ENCODE results near the gene FAM9C. TPM values are rescaled to one million over a fixed set of nuclear protein-coding genes. Genes with fewer than 3 reads are reported as not detected.

The FAM9C gene
- total RNA-seq, 1 donor from 2014 or later = not detected

- H3K4me3 Mint-ChIP-seq = no peak overlapping the region
- TF ChIP-seq CTCF (conservative IDR thresholded peaks at IDR 0.05) = no peak
- no peak for DNase-seq (ENCODE audit: extremely low spot score, unreplicated experiment)
- H3K27ac Mint-ChIP-seq = no peak overlapping the region
- H3K36me3 Mint-ChIP-seq = no peaks in the 10 kb centered on the region
- no peaks in the 10 kb centered on the region for H3K9me3 Mint-ChIP-seq
- peaks cover 19% of the 10 kb centered on the region for H3K4me1 Mint-ChIP-seq (ENCODE audit: unreplicated experiment)
- H3K27me3 Mint-ChIP-seq = no peaks in the 10 kb centered on the region
Measured at GRCh38 chrX:12997906-12998687, 46.3 kb downstream of the FAM9C start.

GRCh38 chrX:12996934-12997435 is 47.4 kb downstream of the FAM9C start:
- Mint-ChIP-seq H3K9me3 (no peaks in the 10 kb centered on the region), H3K27ac (no peak overlapping the region), H3K4me1 (ENCODE audit: unreplicated experiment) (peaks cover 19% of the 10 kb centered on the region), H3K36me3 (no peaks in the 10 kb centered on the region), H3K27me3 (no peaks in the 10 kb centered on the region), H3K4me3 (no peak overlapping the region)
- DNase-seq (ENCODE audit: extremely low spot score, unreplicated experiment) = no peak
- TF ChIP-seq CTCF (conservative IDR thresholded peaks at IDR 0.05) = no peak

- no peaks in the 10 kb centered on the region for H3K9me3 Mint-ChIP-seq
- H3K36me3 Mint-ChIP-seq = no peaks in the 10 kb centered on the region
Measured at GRCh38 chrX:12994321-12994720, 50.1 kb downstream of the FAM9C start.

GRCh38 chrX:12993826-12994225 is 50.6 kb downstream of the FAM9C start:
- no peak overlapping the region for H3K4me3 Mint-ChIP-seq
- H3K4me1 Mint-ChIP-seq (ENCODE audit: unreplicated experiment) = peaks cover 14% of the 10 kb centered on the region
- H3K36me3 Mint-ChIP-seq = no peaks in the 10 kb centered on the region
- no peaks in the 10 kb centered on the region for H3K27me3 Mint-ChIP-seq
- no peak for DNase-seq (ENCODE audit: extremely low spot score, unreplicated experiment)
- H3K9me3 Mint-ChIP-seq = no peaks in the 10 kb centered on the region
- H3K27ac Mint-ChIP-seq = no peak overlapping the region
- TF ChIP-seq CTCF (conservative IDR thresholded peaks at IDR 0.05) = no peak

More at GRCh38 chrX:12994321-12994720, 50.1 kb downstream of the FAM9C start:
- Mint-ChIP-seq H3K4me3 (no peak overlapping the region), H3K27me3 (no peaks in the 10 kb centered on the region), H3K4me1 (ENCODE audit: unreplicated experiment) (peaks cover 11% of the 10 kb centered on the region), H3K27ac (no peak overlapping the region)
- TF ChIP-seq CTCF (conservative IDR thresholded peaks at IDR 0.05) = no peak
- no peak for DNase-seq (ENCODE audit: extremely low spot score, unreplicated experiment)

- TF ChIP-seq CTCF (conservative IDR thresholded peaks at IDR 0.05) = no peak
- no peaks in the 10 kb centered on the region for H3K27me3 Mint-ChIP-seq
- H3K4me1 Mint-ChIP-seq (ENCODE audit: unreplicated experiment) = peaks cover 4% of the 10 kb centered on the region
- H3K4me3 Mint-ChIP-seq = no peak overlapping the region
- no peaks in the 10 kb centered on the region for H3K9me3 Mint-ChIP-seq
- DNase-seq (ENCODE audit: extremely low spot score, unreplicated experiment) = no peak
- no peaks in the 10 kb centered on the region for H3K36me3 Mint-ChIP-seq
- no peak overlapping the region for H3K27ac Mint-ChIP-seq
Measured at GRCh38 chrX:12992544-12993118, 51.8 kb downstream of the FAM9C start.

Measured in type B pancreatic cell (in vitro differentiated cells).